HG02884 (cell line): Measurements from ENCODE around the gene MAFF.
"Not testable (repeated sequence)": the region's sequence is repeated elsewhere in the genome, so short reads cannot be mapped to it uniquely, and the experiment has no call there.

Experiments used
- ATAC-seq: cut with Tn5 transposase; IDR thresholded peaks from one replicate; pipeline ENCODE4 v1.9.1; 2021; ENCODE audit warnings: mild to moderate bottlenecking, moderate library complexity; ENCODE audit not compliant: unreplicated experiment

The MAFF gene

GRCh38 chr22:38177044-38177443, 24.8 kb upstream of the MAFF start:
- ATAC-seq = no peak

- ATAC-seq = not testable (repeated sequence)
These were observed 24.2 kb upstream of the MAFF start for GRCh38 chr22:38177571-38177925.

GRCh38 chr22:38177926-38178604, 23.7 kb upstream of the MAFF start:
- no peak for ATAC-seq

- not testable (repeated sequence) for ATAC-seq
These were observed 23.2 kb upstream of the MAFF start for GRCh38 chr22:38178605-38178937.

- ATAC-seq = no peak
These were observed 20.8 kb upstream of the MAFF start for GRCh38 chr22:38180841-38181452.

GRCh38 chr22:38181453-38182200, 20.2 kb upstream of the MAFF start, which contains the start of gene PLA2G6:
PLA2G6 (minus strand) TSS chr22:38181830; CDS start chr22:38169426, 12,404 bp downstream.
- peak; percentile 84 for ATAC-seq

GRCh38 chr22:38184788-38185187, 17.0 kb upstream of the MAFF start:
- no peak for ATAC-seq

GRCh38 chr22:38186429-38186828, 15.4 kb upstream of the MAFF start:
- ATAC-seq = no peak

GRCh38 chr22:38187413-38188212, 14.2 kb upstream of the MAFF start:
- no peak for ATAC-seq

GRCh38 chr22:38189104-38189503, 12.7 kb upstream of the MAFF start:
- ATAC-seq = no peak

- ATAC-seq = no peak
These were observed 11.2 kb upstream of the MAFF start for GRCh38 chr22:38190581-38190980.

GRCh38 chr22:38191055-38191454, 10.7 kb upstream of the MAFF start:
- no peak for ATAC-seq

GRCh38 chr22:38191731-38192474, 9.9 kb upstream of the MAFF start:
- no peak for ATAC-seq

- no peak for ATAC-seq
These were observed 9.3 kb upstream of the MAFF start for GRCh38 chr22:38192475-38192863.

GRCh38 chr22:38193580-38193979, 8.2 kb upstream of the MAFF start:
- no peak for ATAC-seq

GRCh38 chr22:38196791-38197419, 4.9 kb upstream of the MAFF start:
- ATAC-seq = no peak

GRCh38 chr22:38199826-38200559, 1.8 kb upstream of the MAFF start:
- no peak for ATAC-seq

GRCh38 chr22:38201371-38201710, 453 bp upstream of the MAFF start:
- no peak for ATAC-seq

GRCh38 chr22:38202437-38203089, 769 bp downstream of the MAFF start:
- ATAC-seq = peak; percentile 11
